Activated effector memory CD4-positive, alpha-beta T cell treated with anti-CD3 and anti-CD28 coated beads, Interleukin-2, amount 50 U/mL, for 16 hours (primary cell): ENCODE results near the gene BTK.

ENCODE experiments used
- DNase-seq: peaks from one replicate; pipeline ENCODE4 v3.0.0-alpha.2; 2020

Gene BTK

DNA sequence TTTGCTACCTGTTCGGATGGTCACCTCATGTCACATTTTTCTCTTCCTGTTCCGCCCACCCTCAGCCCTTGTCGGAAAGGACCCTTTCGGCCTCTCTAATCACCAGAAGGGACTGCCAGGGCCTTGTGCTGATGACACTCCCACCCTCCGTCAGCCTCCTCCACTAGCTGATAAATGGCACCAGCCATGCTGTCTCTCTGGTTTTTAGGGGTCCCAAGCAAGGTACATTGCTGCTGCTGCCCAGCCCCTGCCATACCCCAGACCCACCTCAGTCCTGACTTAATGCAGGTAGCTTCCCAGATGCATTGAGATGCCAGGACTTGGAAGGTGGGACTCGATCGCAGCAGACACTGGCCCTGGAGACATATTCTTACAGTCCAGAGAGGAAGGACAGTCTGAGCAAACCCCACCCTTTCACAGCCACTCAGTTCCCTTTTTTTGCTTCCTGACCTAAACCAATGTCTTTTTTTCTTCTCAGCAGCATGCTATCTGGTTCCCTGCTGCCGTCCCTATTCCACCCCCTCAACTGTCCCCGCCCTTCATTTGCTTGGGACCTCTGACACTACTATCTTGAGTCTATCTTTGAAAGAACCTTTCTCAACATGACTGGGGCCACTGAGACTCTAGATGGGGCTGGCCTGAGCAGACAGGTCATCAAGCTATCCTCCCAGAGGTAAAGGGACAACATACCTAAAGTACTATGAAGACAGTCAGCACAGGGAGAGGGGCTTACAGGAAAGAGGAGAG lies at the start of gene BTK:
Gene BTK (minus strand): TSS at position 397 of the 747 bp plus-strand sequence. CDS start 10,907 bp downstream, outside the sequence.
- no peak for DNase-seq

DNA sequence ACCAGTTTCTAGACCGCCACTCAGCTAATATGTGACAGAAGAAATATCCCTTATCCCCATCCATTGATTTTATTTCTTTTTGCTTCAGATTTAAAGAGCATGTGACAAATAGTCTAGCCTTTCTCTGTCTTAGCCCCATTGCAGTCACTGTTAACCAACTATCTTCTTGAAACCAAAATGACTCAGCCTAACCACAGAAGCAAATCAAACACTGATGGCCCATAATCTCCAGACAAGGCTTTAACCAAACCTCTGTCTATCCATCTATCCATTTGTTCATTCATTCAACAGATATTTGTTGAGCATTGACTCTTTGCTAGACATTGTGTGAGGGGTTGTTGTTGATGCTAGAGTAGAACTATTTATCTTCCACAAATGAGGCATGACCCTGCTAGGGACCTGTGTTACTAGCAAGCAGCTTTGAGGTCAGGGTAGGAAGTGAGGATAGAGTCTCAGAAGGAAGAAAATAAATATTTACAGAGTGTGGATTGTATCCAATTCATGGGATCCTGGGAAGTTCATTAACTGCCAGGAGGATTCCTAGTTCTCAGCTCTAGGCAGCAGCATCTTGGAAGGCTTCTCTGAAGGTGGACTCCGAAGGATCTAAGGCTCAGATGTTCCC lies 44.6 kb upstream of the BTK start:
- no peak for DNase-seq

DNA sequence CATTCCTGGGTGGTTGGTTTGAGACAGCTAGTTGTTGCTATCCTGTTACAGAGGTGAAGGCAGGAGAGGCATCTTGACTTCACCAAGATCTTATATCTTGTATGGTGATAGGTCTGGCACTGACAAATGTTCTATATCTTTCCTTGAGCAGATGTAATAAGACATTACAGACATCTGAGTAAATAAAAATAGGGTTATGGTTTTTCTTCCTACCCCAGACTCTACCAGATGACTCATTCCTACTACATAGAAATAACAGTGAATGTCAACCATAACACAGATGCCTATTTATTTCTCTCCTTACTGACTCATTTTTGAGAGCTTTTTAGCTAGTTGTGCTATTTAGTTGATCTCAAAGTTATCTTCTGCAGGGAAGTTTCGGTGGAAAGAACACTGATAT lies 43.9 kb upstream of the BTK start:
- DNase-seq = no peak

- no peak for DNase-seq
Observed at GRCh38 chrX:101427954-101428353, 42.0 kb upstream of the BTK start.

DNA sequence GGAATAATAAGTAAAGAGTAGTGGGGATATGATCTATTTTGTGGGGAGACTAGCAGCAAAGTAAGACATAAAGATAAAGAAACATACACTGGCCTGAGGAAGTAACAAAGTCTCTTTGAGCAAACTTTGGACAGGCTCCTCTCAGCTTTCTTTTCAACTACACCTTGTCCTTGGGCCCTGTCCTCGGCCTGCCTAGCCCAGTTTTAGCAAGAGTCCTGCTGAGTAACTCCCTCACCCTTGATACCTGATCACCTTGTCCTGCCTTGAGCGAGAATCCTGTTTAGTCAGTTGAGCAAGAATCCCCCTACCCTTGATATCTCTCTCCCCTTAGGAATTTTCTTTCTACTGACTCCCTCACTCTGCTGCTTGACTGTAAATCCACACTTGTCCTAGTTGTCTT lies 33.5 kb upstream of the BTK start:
- no peak for DNase-seq

GRCh38 chrX:101417981-101418841 lies 32.2 kb upstream of the BTK start:
- DNase-seq = peak; percentile 77

DNA sequence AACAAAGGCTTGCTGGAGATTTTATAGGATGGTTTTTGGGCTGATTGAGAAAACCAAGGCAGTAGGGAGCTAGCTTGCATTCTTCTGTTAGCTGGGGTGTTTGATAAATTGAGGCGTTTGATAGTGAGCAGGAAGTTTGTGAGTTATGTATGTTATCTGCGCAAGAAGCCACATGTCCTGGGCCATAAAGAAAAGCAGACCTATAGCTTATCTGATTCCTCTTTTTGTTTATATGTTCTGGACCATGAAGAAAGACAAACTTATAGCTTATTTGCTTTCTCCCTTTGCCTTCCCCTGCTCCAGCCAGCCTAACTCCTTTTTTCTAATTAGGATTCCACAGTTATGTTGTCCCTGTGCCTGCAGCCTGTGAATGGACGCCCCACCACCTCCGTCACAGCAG lies 31.2 kb upstream of the BTK start:
- DNase-seq = no peak

- no peak for DNase-seq
Observed at GRCh38 chrX:101416691-101417090, 30.7 kb upstream of the BTK start.

- DNase-seq = peak; percentile 61
Observed at GRCh38 chrX:101415180-101416145, 29.5 kb upstream of the BTK start.

GRCh38 chrX:101411984-101412383 lies 26.0 kb upstream of the BTK start:
- DNase-seq = no peak

DNA sequence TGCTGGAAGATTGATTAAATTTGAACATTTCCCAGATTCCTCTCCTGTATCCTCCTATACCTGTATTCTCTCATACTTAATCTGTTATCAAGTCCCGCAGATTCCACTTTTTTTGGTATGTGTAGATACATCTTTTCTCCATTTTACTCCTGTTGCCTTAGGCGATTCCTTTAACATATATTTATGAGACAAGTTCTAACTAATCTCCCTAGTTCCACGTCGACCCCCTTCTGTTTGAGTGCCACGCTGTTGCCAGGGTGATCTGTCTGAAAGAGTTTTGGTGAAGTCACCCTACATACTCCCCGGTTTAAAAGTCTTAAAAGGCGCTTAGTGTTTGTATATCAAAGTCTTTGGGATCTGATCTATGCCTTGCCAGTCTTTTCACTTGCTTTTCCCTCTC lies 24.5 kb upstream of the BTK start:
- no peak for DNase-seq

GRCh38 chrX:101409043-101409442 lies 23.1 kb upstream of the BTK start:
- DNase-seq = no peak

- no peak for DNase-seq
Observed at GRCh38 chrX:101408532-101408841, 22.5 kb upstream of the BTK start.

DNA sequence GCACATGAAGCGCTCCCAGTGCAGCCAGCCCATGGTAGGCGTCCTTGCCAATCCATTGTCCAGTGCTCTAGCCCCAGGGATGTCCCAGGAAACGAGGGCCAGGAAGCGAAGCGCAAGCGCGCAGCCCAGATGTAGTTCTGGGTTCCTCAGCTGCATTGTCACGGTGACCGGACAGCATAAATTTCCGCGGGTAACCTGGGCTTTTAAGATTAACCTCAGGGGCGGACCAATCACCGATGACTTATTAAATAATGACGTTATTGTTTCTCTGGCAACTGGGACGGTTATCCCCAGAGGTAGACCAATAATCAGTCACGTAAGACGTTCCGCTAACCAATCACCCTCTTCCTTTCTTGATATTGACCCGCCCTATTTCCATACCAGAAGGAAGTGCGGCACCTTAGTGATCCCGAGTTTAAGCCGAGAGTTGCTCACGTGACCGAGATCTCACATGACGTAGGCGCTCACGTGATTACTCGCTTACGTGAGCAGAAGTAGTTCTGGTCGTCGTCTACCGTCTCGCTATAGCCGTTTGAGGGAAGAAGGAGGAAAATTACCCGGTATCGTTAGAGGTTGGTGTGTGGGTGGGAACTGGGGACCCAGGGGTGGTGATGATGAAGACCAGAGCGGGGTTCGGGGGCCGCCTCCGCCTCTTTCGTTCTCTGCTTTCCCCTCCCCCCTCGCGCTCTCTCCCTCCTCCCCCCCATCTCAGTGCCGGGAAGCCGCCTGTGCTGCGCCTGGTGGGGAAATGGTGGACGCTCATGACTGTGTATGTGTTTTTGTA lies 21.9 kb upstream of the BTK start, which contains the start of the genes GLA and HNRNPH2:
Gene GLA (minus strand): TSS at position 178 of the 784 bp plus-strand sequence. CDS start 22 bp downstream, at position 156.
Gene HNRNPH2 (plus strand): TSS at position 475 of the 784 bp plus-strand sequence. CDS start 3,767 bp downstream, outside the sequence.
- DNase-seq = peak; percentile 94

DNA sequence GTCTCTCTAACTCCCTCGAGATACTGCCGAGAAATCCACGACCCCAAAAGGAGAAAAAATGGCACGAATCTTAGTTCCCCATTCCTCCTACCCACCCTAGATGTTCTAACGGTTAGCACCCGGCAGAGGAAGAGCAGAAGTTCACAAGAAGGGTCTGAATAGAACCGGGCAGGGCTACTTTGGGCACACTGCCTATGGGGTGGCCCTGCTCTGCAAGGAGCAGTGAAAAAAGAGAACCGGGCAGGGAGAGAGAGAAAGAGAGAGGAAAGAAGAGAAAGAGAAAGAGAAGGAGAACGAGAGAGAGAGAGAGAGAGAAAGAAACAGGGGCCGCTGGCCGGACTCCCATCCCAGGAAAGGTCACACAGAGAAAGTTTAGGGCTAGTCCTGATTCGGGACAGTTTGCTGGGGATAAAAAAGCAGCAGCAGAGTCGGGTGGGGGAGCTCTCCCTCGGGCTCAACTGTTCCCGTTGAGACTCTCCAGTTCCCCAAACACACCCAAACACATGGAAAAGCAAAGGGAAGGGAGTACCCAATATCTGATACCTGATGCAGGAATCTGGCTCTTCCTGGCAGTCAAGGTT lies 21.3 kb upstream of the BTK start:
- DNase-seq = peak; percentile 60

DNA sequence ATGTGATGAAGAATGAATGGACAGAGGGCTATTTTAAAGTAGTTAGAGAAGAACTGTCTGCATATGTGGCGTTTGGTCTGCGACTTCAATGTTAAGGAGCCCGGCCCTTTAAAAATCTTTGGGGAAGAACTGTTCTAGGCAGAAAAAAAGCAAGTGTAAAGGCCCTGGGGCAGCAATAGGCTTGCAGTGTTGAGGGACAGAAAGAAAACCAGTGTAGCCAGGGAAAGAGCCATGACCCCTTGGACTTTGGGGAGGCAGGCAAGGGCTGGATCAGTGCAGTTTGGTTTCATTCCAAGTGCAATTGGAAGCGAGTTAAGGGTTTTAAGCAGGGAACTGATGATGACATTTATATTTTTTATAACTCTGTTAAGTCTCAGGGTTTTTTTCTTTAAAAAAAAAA lies 13.8 kb upstream of the BTK start:
- DNase-seq = no peak

DNA sequence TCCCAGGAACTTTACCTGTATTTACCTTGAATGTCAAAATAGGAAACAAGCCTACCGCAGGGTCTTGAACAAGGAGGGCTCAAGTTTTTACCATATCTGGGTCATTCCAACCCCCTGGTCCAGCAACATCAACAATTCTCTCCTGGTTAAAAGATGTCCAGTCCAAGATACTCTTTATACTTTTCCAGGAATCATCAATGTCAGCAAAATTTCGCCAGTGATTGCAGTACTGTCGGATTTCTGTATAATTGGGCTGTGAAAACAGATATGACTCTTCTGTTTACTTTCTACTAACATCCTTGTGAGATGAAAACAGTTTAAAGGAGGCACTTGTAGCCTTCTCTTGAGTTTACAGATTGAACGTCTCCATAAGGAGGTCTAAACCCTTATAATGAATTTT lies 12.7 kb upstream of the BTK start:
- DNase-seq = no peak

- DNase-seq = no peak
Observed at GRCh38 chrX:101397779-101398178, 11.8 kb upstream of the BTK start.

DNA sequence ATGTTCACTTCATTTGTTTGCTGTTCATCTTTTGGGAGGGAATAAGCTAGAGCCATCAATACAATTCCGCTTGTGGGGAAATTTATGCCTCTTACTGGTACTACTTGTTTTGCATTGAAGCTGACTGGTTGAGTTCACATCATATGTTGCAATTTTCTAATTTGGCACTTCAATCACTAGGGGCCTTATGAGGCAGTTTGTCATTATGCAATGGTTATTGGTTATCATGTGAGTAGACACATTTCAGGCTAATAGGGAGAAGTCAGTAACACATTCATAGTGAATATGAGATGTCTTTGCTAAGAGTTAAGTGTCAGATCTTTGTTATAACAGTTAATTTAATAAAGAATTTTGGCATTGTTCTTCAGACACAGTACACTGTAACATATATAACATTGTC lies 9.8 kb upstream of the BTK start:
- no peak for DNase-seq

DNA sequence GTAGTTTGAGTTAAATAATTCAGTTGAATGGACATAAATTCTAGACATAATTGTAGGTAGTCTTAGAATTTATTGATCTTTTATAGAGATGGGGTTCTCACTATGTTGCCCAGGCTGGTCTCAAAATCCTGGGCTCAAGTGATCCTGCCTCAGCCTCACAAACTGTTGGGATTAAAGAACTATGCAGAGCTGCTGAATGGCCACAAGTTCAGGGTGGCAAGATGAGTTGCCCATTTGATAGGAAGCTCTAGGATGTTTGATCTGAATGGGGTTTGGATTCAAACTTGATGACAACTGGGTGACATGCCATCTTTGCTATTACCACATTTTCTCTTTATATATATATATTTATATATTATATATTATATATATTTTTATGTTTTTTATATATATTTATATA lies 8.4 kb upstream of the BTK start:
- DNase-seq = no peak
